Gastroesophageal sphincter (tissue), 3 donors: Measurements from ENCODE around the gene NEMP2.

Source experiments
- CTCF ChIP-seq, 4 experiments: fragments of 200-600 bp in 2 of 4; fragments of 450-650 bp in 2 of 4; sonication (generic) in 1 of 4; IDR thresholded peaks; one replicate each; pipeline ENCODE4 v1.5.1; 2017 to 2019; ENCODE audit warnings: antibody characterized with exemption in 4 of 4, mild to moderate bottlenecking in 2 of 4, moderate library complexity in 2 of 4
- EP300 ChIP-seq: sonication (generic); formaldehyde crosslinking; IDR thresholded peaks from one replicate; pipeline ENCODE4 v1.6.1; 2017; ENCODE audit warnings: antibody characterized with exemption, mild to moderate bottlenecking

GRCh38 chr2:190486037-190486623 is 48.4 kb downstream of the NEMP2 start:
- no peak for TF ChIP-seq CTCF (IDR thresholded peaks at IDR 0.05)
- TF ChIP-seq EP300, result no peak
